Stimulated activated CD4-positive, alpha-beta T cell treated with anti-CD3 and anti-CD28 coated beads, Interleukin-1b, Interleukin-23, amount 100 ng/mL, for 24 hours (primary cell): ENCODE measurements around the gene FILIP1L.

Source experiments
- DNase-seq, 4 experiments: peaks; one replicate each; pipeline ENCODE4 v3.0.0-alpha.2; 2020; ENCODE audit warnings: low read depth in 4 of 4, low spot score in 1 of 4

The FILIP1L gene

DNA sequence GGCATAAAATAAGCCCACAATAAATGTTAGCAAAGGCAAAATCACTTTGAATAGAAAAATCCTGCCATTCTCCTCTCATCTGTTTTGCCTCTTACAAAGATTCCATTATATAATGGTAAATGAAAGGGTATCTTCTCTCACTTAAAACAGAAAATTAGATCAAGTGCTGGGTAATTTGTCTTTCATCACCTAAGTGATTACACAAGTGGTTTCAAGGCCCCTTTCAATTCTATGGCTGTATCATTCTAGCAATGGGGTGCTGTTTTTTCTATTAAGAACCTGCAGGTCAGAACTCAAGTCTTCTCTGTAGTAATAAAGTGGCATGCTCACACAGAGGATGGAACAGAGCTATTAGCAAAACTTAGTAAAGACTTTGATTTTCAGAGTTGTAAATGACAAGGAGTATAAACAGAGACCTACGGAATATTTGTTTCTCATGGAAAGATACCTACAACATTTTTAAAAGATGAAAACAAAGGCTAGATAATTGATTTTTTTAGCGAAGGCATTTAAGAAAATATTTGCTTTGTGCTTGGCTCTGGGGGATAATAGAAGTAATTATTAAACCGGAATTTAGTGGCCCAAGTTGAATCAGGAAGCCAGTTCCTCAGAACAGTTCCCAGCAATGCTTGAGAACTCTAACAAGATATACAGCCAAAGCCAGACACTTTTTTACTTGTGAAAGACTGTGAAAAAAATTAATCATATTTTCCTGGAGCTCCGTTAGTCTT is 159.2 kb downstream of the FILIP1L start:
- no peak for DNase-seq

- no peak for DNase-seq
Observed at GRCh38 chr3:99953596-99953995, 160.7 kb downstream of the FILIP1L start.

DNA sequence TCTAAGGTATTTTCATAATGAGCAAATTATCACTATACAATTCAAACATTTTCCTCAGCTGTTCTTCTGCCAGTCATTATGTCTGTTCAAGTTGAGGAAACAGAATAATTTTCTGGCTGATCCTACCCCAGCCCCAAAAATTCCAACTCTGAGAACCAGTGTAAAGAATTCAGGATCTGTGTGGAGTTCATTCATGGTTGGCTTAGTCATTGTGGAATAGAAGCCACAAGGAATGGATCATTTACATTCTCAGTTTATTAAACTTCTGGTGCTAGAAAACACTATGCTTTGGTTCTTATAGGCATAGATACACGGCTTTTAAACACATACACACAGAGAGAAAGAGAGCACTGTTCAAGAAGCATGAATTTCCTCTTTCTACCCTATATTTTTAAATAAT is 162.0 kb downstream of the FILIP1L start:
- DNase-seq, result no peak

DNA sequence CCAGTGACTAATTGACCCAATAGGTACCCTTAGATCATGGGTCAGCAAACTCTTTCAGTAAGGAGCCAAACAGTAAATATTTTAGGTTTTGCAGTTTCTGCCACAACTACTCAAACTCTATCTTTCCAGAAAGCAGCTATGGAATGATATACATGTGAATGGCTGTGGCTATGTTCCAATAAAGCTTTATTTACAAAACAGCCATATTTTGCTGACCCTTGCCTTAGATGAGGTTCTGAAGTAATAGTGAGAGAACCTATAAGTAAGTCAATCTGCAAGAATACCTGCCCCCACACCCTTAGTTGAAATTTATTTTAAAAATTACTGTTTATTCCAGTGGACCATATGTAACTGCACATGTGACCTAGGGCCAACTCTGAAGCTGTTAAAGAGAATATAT is 162.6 kb downstream of the FILIP1L start:
- no peak for DNase-seq

GRCh38 chr3:99950921-99951320 is 163.4 kb downstream of the FILIP1L start:
- DNase-seq, result no peak

- DNase-seq, result no peak
Observed at GRCh38 chr3:99949956-99950670, 164.2 kb downstream of the FILIP1L start.

- DNase-seq, result no peak
Observed at GRCh38 chr3:99948467-99949089, 165.7 kb downstream of the FILIP1L start.

DNA sequence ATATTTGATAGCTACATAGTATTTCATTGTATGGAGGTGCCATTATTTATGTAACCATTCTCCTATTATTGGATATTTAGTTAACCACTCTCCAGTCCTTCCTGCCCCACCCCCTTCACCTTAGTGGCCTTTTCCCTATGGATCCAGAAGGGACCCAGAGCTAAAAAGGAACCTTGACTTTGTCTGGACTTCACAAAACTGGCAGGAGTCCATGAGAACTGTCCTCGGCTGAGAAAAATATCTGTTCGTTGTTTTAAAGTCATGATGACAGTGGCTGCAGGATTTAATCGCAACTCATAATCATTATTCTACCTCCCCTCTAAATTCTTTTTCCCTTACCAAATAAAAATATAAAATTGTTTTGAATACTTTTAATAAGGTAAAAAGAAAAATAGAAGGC is 166.9 kb downstream of the FILIP1L start:
- DNase-seq, result no peak

GRCh38 chr3:99945328-99945995 is 168.8 kb downstream of the FILIP1L start:
- no peak for DNase-seq

DNA sequence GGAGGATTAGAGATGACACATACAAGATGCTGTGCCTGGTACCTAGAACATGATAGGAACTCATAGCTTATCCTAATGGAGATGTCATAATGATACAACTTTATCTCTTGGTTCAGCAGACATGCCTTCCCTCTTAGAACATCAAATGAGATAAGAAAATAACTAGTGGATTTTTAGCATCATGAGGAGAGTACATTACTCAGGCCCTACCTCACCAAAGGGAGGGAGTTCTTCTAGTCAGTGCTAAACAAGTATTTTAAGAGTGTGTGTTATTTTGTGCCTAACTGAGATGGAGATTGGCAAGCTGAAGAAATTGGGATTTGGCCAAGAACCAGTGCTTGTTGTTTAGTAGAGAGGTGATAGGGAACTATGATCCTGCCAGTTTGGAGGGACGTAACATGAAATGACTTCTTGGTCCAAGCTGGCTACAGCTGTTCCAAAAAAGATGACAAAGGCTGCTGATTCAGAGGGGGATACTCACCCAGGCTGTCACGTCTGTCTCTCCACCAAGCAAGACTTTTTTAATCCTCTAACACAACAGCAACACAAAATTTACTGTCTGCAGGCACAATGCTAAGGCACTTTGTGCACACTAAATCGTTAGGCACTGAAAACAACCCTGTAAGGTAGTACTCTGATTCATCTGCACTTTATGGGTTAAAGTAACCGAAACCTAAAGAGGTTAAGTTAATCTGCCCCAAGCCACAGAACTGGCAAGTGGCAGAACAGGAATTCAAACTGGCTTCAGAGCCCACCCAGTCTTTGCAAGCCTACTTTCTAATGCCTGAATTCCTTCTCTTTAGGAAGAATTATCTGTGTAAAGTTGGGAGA is 170.2 kb downstream of the FILIP1L start:
- no peak for DNase-seq

DNA sequence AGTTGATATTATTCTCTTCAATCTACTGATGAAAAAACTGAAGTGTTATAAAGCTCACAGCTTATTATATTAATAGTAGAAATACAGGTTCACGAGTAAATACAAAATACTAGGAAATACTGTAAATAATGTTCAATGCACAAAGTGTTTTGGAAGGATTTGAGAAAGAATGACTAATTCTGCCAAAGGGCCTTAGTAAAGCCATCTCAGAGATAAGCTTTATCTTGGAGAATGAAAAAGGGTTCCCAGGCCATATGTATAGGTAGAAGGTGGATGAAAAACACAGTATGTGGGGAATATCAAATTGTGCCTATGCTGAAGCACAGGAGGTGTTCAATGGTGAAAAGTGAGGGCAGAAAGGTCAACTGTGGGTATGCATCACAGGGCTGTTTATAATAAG is 173.1 kb downstream of the FILIP1L start:
- DNase-seq, result no peak

DNA sequence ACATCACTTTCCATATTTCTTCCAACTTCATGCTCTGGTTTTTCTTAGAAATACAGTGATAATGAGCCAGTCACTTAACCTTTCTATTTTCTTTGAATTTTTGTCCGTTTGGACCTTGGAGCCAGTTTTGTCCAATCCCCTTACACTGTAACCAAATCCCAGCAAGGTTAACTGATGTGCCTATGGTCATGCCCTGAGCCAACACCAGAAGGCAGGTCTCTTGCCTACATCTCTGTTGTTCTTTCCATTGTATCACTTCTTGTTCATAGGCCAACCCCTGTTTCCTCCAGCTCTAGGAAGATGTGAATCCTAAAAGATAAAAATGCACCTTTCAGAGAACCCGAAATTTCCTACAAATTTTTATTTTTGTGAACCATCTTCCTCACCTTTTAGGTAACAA is 174.0 kb downstream of the FILIP1L start:
- DNase-seq, result no peak

DNA sequence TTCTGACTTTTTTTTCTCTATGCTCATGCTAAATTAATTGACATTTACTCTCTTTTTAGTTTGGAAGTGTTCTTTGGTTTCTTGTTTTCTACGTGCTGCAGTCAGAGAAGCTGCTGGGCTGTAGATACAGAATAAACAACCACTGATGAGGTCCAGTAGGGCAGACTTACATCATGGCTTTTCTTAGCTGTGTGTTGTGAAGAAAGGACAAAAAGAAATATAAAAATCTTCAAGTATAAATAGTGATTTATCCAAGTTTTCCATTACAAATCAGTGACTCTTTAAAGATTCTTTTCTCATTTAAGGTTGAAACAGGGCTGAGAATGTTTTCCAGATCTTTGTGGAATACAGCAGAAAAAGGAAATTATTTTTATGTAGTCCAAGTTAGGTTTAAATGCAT is 174.4 kb downstream of the FILIP1L start:
- no peak for DNase-seq

GRCh38 chr3:99938270-99938911 is 175.9 kb downstream of the FILIP1L start:
- no peak for DNase-seq

DNA sequence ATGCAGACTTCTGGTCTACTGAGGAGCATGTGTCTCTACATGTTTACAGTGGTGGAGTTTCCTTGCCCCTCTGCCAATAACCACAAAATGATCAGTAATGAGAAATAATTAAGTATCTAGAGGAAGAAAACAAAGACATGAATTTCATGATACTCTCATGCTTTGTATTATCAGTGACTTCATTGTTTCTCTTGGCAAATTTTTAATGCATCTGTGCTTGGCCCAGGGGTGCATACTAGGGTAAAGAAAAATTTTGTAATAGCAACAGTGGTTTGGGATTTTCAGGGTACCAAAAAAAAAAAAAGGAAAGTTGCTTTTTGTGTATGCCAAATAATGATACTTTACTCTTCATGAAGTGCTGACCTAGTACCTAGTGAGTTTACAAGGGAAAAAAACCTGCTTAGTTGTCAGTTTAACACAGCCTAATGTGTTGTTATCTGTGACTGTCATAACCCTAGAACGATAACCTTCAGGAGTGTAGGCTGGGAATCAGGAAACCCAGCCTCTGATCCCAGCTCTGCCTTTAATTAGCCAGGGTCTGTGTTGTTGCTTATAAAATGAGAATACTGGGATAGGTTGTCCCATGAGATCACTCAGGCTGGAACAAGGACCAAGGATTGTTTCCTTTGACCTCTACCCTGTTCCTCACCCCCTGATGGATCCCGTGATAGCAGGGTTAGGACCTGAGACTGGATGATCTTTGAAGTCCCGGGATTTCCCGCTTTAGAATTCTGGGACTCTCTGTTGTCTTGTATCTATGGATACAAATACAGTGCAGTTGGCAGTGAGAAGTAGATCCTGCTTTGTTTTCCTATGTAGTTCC is 179.1 kb downstream of the FILIP1L start:
- no peak for DNase-seq

GRCh38 chr3:99933971-99934750 is 180.1 kb downstream of the FILIP1L start:
- no peak for DNase-seq

DNA sequence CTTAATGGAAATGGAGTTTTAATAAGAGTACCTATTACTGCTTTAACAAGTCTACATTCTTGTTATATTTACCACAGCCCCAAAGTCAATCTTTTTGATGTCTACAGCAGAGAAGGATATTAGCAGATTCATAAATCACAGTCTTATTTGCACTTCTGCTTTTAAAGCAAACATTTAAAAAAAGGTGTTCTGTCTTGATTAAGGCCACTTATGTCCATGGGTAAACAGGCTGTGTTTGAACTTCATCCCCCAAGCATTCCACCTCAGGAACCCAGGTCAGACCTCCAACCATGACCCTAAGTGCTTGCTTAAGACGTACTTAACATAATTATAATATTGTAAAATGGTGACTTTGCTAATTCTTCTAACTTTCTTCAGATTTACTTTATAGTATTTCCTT is 183.2 kb downstream of the FILIP1L start:
- no peak for DNase-seq

DNA sequence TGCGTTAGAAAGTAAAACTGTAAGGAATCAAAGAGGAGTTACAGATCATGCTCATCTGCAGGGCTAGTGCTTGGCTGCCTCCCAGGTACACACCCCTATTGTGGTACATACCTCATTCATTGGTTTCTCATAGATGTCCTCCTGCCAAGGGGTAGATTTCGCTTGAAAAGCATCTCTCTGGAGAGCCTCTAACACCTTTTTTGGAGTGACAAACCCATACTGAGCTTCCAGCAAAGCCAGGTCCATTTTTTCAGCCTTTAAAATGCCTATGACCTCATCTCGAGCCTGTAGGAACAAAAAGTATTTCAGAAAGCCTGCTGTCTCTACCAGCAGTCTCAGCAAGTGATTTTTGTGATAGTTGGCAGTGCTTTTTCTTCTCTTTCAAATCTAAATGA is 184.6 kb downstream of the FILIP1L start:
- DNase-seq, result no peak
